PC-9 (cell line): ENCODE results near the gene IST1.

ENCODE experiments used
- CTCF ChIP-seq: fragments of 200-600 bp; sonication (generic); conservative IDR thresholded peaks from 2 replicates; pipeline ENCODE4 v1.6.1; 2017; ENCODE audit warnings: mixed run types, antibody characterized with exemption, mild to moderate bottlenecking, moderate library complexity
- EZH2 ChIP-seq: fragments of 200-600 bp; sonication (generic); IDR thresholded peaks from 2 replicates; pipeline ENCODE4 v1.8.0; 2017; ENCODE audit warnings: antibody characterized with exemption, low read depth

DNA sequence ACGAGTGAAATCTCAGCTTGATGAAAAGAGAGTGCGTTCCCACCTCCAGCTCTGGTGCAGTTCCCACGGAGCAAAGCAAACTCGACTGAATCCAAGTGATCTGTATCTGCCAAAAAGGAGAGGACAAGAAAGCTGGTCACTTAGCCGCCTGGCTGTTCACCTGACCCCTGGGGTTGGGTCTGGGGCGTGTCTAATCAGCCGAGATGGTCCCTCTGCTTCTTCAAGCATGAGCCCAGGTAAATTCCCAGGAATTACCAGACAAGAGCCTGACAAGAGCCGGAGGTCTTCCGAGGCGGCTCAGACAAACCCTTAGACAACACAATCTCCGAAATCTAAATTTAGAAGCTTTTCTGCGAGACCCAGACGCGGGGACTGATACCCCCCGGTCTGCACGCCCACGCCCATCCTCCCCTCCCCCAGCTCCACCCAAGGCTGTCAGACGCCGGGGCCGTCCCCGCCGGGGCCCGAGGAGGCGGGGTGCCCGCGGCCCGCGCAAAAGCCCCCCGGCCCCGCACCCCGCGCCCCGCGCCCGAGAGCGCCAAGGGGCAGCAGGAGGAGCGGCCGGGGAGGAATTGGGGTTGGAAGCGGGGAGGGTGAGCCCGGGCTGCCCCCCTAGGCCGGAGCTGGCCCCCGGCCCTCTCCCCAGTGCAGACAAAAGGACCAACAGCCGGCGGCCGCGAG, 12.0 kb upstream of the IST1 start:
- TF ChIP-seq CTCF = no peak
- no peak for TF ChIP-seq EZH2
